GM12878 (cell line): ENCODE data around the gene ABCF3. TPM values are rescaled to one million over a fixed set of nuclear protein-coding genes. Genes with fewer than 3 reads are reported as not detected.

Experiments
- ATAC-seq: fragments of 200-7000 bp; cut with Tn5 transposase; 3 replicates; pipeline ENCODE4 v1.9.1; 2020; ENCODE audit warnings: mild to moderate bottlenecking, moderate library complexity
- BruUV-seq: library from RNA; stranded (reverse); fragments of 400-500 nt; replicated peaks from 2 replicates; lab custom pipeline; 2021; lab: Mats Ljungman, UMichigan
- CTCF ChIA-PET: fragments of 300-600 bp; sonication (Branson Sonifier 250); formaldehyde crosslinking; extraction: SDS; loops from one replicate; lab custom pipeline; 2021; ENCODE audit warnings: inconsistent platforms; lab: Yijun Ruan, JAX
- POLR2A ChIA-PET: fragments of 350-600 bp; formaldehyde crosslinking; extraction: SDS; loops from one replicate; lab custom pipeline; 2021; ENCODE audit warnings: inconsistent platforms; lab: Charles Lee
- RAD21 ChIA-PET: fragments of 300-600 bp; sonication (Branson Sonifier 250); formaldehyde crosslinking; loops from one replicate; lab custom pipeline; 2023; ENCODE audit warnings: antibody characterized with exemption; ENCODE audit not compliant: unreplicated experiment; lab: Charles Lee
- SMC1A ChIA-PET: fragments of 300-600 bp; sonication (Branson Sonifier 250); formaldehyde crosslinking; loops from one replicate; lab custom pipeline; 2023; ENCODE audit not compliant: unreplicated experiment, uncharacterized antibody; lab: Charles Lee
- DNase-seq: peaks from one replicate; pipeline ENCODE4 v3.0.0-alpha.2; 2011; ENCODE audit warnings: low read depth, low spot score
- FAIRE-seq: peaks from 3 replicates; lab custom pipeline; 2011; peaks lifted over from hg19 to GRCh38; lab: Jason Lieb, UNC
- H2AFZ ChIP-seq: 2 replicates; pipeline ENCODE4 v1.6.0; 2011; ENCODE audit warnings: low read depth, low read length, control low read depth; ENCODE audit not compliant: control insufficient read depth
- H3K27ac ChIP-seq: 2 replicates; pipeline ENCODE4 v1.5.1; 2011; ENCODE audit warnings: control low read depth; ENCODE audit not compliant: control insufficient read depth, insufficient read depth
- H3K27me3 ChIP-seq, 2 experiments: replicated peaks in 1 of 2; 2 replicates each; pipeline versions ENCODE4 v1.6.0 to v1.6.1; 2011; ENCODE audit warnings: low read length in 1 of 2; ENCODE audit not compliant: control insufficient read depth in 2 of 2, insufficient read depth in 2 of 2
- H3K36me3 ChIP-seq, 2 experiments: 2 replicates each; pipeline ENCODE4 v1.5.1; 2011; ENCODE audit warnings: low read length in 1 of 2; ENCODE audit not compliant: control insufficient read depth in 2 of 2, insufficient read depth in 2 of 2
- H3K4me1 ChIP-seq: 2 replicates; pipeline ENCODE4 v1.6.1; 2011; ENCODE audit warnings: mild to moderate bottlenecking, low read length, moderate library complexity, mixed read lengths; ENCODE audit not compliant: control insufficient read depth, insufficient read depth
- H3K4me2 ChIP-seq: 2 replicates; pipeline ENCODE4 v1.6.0; 2011; ENCODE audit warnings: control low read depth; ENCODE audit not compliant: control insufficient read depth, insufficient read depth
- H3K4me3 ChIP-seq: fragments of 200-600 bp; sonication (generic); 2 replicates; pipeline ENCODE4 v1.5.1; 2016
- H3K79me2 ChIP-seq: 2 replicates; pipeline ENCODE4 v1.6.0; 2011; ENCODE audit warnings: low read length; ENCODE audit not compliant: control insufficient read depth, insufficient read depth
- H3K9ac ChIP-seq: 2 replicates; pipeline ENCODE4 v1.8.0; 2011; ENCODE audit warnings: low read length, control low read depth, mixed read lengths; ENCODE audit not compliant: control insufficient read depth, insufficient read depth
- H3K9me3 ChIP-seq: replicated peaks from 3 replicates; pipeline ENCODE4 v1.5.1; 2011; ENCODE audit warnings: mild to moderate bottlenecking, low read length; ENCODE audit not compliant: control insufficient read depth, insufficient read depth
- H4K20me1 ChIP-seq: 2 replicates; pipeline ENCODE4 v1.6.0; 2011; ENCODE audit not compliant: control insufficient read depth, insufficient read depth
- ATF7 ChIP-seq: fragments of 450-650 bp; IDR thresholded peaks from 2 replicates; pipeline ENCODE4 v1.6.1; 2016; ENCODE audit warnings: low read depth, mild to moderate bottlenecking
- CBFB ChIP-seq: IDR thresholded peaks from 2 replicates; pipeline ENCODE4 v1.6.1; 2016; ENCODE audit warnings: antibody characterized with exemption, low read depth
- CHD4 ChIP-seq: fragments of 200-600 bp; sonication (generic); IDR thresholded peaks from 2 replicates; pipeline ENCODE4 v1.6.1; 2016; ENCODE audit warnings: mild to moderate bottlenecking
- ESRRA ChIP-seq: IDR thresholded peaks from 2 replicates; pipeline ENCODE4 v1.6.1; 2012; ENCODE audit warnings: mild to moderate bottlenecking, low read length, improper control_type of control experiment
- NFIC ChIP-seq: IDR thresholded peaks from 2 replicates; pipeline ENCODE4 v1.6.1; 2012; ENCODE audit warnings: low read depth, mild to moderate bottlenecking, inconsistent platforms, low read length, moderate library complexity
- RBBP5 ChIP-seq: fragments of 200-600 bp; sonication (generic); conservative IDR thresholded peaks from 2 replicates; pipeline ENCODE4 v1.6.1; 2016
- RFX5 ChIP-seq: IDR thresholded peaks from 2 replicates; pipeline ENCODE4 v1.6.1; 2011; ENCODE audit warnings: low read depth, low read length, improper control_type of control experiment
- STAT3 ChIP-seq: IDR thresholded peaks from 2 replicates; pipeline ENCODE4 v1.6.1; 2011; ENCODE audit warnings: low read depth, low read length, improper control_type of control experiment
- SUPT20H ChIP-seq: IDR thresholded peaks from 2 replicates; pipeline ENCODE4 v1.6.1; 2011; ENCODE audit warnings: low read depth, mild to moderate bottlenecking, low read length, moderate library complexity, borderline replicate concordance; ENCODE audit not compliant: control insufficient read depth
- WGBS: methylation state at CpG from one replicate; pipeline ENCODE4 v1.1.6; 2016; ENCODE audit warnings: low lambda C conversion rate; ENCODE audit not compliant: insufficient replicate concordance, insufficient coverage; ENCODE audit errors: missing lambda C conversion rate; 5-methylcytosine and 5-hydroxymethylcytosine counted together
- in situ Hi-C: fragments of 300-500 bp; cut with MboI; formaldehyde crosslinking; loops from 9 replicates; pipeline ENCODE4 v1.14.3; 2018; ENCODE audit warnings: mixed read lengths
- intact Hi-C: fragments of 100-400 bp; cut with micrococcal nuclease; formaldehyde crosslinking; loops from one replicate; pipeline ENCODE4 v1.14.2; 2022; ENCODE audit not compliant: unreplicated experiment
- polyA plus RNA-seq, 11 experiments: library from polyadenylated mRNA; depleted of rRNA in 4 of 11; unstranded in 6 of 11; stranded (reverse) in 5 of 11; fragments of >200 nt; fragmentation: Nextera tagmentation in 4 of 11; fragmentation: Illumina TruSeq in 1 of 11; extraction: Ambion mirVana in 4 of 11; extraction: Trizol in 1 of 11; gene quantifications; 1 replicate in 1 of 11; 2 replicates in 10 of 11; pipeline versions ENCODE4 v1.2.1 to v1.2.3, GENCODE V29; 2011 to 2016; ENCODE audit warnings: inconsistent platforms in 2 of 11, missing spikeins in 2 of 11, low read depth in 1 of 11
- total RNA-seq, 4 experiments: library from RNA; depleted of rRNA in 3 of 4; stranded (reverse); fragments of >200 nt in 3 of 4; fragmentation: Illumina TruSeq in 1 of 4; extraction: Trizol in 1 of 4; gene quantifications; 2 replicates each; pipeline versions ENCODE4 v1.2.1 to v1.2.3, GENCODE V29; 2013 to 2021
- TF ChIP-seq, protein P1 (sequence below): fragments of 450-650 bp; formaldehyde crosslinking; IDR thresholded peaks from 2 replicates; pipeline ENCODE4 v1.4.0; 2020; ENCODE audit warnings: mild to moderate bottlenecking, moderate library complexity
- TF ChIP-seq, protein P2 (sequence below): IDR thresholded peaks from 2 replicates; pipeline ENCODE4 v1.6.1; 2012; ENCODE audit warnings: low read depth, low read length, improper control_type of control experiment
- TF ChIP-seq, protein P3 (sequence below): fragments of 450-650 bp; IDR thresholded peaks from 2 replicates; pipeline ENCODE4 v1.6.1; 2016; ENCODE audit warnings: mild to moderate bottlenecking

Gene ABCF3
- total and polyA plus RNA-seq, 10 of the 15 experiments (the other 5 are each of a cell fraction or from before 2014, with no cell fraction given), result 6.1 to 71.3 (median 46.9) TPM

DNA sequence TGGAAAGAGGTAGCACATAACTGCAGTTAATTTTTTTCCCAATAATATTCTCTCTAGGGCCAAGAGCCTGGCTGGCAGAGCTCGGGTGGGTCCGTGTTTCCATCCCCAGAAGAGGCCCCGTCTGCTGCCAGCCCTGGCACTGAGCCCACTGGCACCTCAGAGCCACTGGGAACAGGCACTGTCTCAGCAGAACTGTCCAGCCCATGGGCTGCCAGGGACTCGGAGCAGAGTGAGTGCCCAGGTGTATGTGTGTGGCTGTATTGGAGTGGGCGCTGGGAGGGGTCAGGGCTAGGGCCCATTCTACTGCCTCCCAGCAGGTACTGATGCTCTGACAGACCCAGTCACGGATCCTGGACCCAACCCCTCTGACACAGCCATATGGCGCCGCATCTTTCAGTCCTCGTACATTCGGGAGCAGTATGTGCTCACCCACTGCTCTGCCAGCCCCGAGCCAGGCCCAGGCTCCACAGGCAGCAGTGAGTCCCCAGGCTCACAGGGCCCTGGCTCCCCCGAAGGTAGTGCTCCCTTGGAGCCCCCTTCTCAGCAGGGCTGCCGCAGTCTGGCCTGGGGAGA lies 52.3 kb downstream of the ABCF3 start:
- TF ChIP-seq SUPT20H (no peak), RFX5 (no peak), NFIC (no peak), RBBP5 (no peak), CHD4 (no peak), CBFB (no peak), STAT3 (no peak), ATF7 (no peak), ESRRA (no peak)
- TF ChIP-seq, protein P1, sequence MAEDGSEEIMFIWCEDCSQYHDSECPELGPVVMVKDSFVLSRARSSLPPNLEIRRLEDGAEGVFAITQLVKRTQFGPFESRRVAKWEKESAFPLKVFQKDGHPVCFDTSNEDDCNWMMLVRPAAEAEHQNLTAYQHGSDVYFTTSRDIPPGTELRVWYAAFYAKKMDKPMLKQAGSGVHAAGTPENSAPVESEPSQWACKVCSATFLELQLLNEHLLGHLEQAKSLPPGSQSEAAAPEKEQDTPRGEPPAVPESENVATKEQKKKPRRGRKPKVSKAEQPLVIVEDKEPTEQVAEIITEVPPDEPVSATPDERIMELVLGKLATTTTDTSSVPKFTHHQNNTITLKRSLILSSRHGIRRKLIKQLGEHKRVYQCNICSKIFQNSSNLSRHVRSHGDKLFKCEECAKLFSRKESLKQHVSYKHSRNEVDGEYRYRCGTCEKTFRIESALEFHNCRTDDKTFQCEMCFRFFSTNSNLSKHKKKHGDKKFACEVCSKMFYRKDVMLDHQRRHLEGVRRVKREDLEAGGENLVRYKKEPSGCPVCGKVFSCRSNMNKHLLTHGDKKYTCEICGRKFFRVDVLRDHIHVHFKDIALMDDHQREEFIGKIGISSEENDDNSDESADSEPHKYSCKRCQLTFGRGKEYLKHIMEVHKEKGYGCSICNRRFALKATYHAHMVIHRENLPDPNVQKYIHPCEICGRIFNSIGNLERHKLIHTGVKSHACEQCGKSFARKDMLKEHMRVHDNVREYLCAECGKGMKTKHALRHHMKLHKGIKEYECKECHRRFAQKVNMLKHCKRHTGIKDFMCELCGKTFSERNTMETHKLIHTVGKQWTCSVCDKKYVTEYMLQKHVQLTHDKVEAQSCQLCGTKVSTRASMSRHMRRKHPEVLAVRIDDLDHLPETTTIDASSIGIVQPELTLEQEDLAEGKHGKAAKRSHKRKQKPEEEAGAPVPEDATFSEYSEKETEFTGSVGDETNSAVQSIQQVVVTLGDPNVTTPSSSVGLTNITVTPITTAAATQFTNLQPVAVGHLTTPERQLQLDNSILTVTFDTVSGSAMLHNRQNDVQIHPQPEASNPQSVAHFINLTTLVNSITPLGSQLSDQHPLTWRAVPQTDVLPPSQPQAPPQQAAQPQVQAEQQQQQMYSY (CRISPR knock-in tag), result no peak
- TF ChIP-seq, protein P2, sequence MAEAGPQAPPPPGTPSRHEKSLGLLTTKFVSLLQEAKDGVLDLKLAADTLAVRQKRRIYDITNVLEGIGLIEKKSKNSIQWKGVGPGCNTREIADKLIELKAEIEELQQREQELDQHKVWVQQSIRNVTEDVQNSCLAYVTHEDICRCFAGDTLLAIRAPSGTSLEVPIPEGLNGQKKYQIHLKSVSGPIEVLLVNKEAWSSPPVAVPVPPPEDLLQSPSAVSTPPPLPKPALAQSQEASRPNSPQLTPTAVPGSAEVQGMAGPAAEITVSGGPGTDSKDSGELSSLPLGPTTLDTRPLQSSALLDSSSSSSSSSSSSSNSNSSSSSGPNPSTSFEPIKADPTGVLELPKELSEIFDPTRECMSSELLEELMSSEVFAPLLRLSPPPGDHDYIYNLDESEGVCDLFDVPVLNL, result no peak
- TF ChIP-seq, protein P3, sequence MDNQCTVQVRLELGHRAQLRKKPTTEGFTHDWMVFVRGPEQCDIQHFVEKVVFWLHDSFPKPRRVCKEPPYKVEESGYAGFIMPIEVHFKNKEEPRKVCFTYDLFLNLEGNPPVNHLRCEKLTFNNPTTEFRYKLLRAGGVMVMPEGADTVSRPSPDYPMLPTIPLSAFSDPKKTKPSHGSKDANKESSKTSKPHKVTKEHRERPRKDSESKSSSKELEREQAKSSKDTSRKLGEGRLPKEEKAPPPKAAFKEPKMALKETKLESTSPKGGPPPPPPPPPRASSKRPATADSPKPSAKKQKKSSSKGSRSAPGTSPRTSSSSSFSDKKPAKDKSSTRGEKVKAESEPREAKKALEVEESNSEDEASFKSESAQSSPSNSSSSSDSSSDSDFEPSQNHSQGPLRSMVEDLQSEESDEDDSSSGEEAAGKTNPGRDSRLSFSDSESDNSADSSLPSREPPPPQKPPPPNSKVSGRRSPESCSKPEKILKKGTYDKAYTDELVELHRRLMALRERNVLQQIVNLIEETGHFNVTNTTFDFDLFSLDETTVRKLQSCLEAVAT, result no peak
- intact Hi-C loops (no loop called here), in situ Hi-C loops (no loop called here)
- ChIA-PET RAD21 (interaction anchor here (1.1 to 1.6 kb wide), 2 partner anchors 11 to 15 kb away, joined by 4 to 6 read pairs; no protein-coding TSS in a partner anchor), CTCF (interaction anchor here (0.6 to 3.5 kb wide), 6 partner anchors 11 to 352 kb away, joined by 3 to 23 read pairs (median 4); no protein-coding TSS in a partner anchor), SMC1A (interaction anchor here (0.6 to 1.2 kb wide), 3 partner anchors 11 to 880 kb away, joined by 3 to 4 read pairs (median 3); no protein-coding TSS in a partner anchor), POLR2A (no interaction called here)
- Histone ChIP-seq H3K4me3 (no peak overlapping the region), H3K36me3 (peaks cover 9 to 12% of the 10 kb centered on the region in 2 experiments; a peak in 3 of 4 replicates), H3K9me3 (no peaks in the 10 kb centered on the region), H3K79me2 (no peaks in the 10 kb centered on the region), H2AFZ (no peak overlapping the region), H3K27ac (no peak overlapping the region), H3K4me2 (no peak overlapping the region), H3K27me3 (no peaks in the 10 kb centered on the region; a peak in 1 of 4 replicates), H3K4me1 (no peaks in the 10 kb centered on the region), H4K20me1 (no peaks in the 10 kb centered on the region), H3K9ac (no peak overlapping the region)
- ATAC-seq, result no peak
- FAIRE-seq, result no peak
- DNase-seq, result no peak
- no TSS peak for BruUV-seq
- 61% methylated on average over 13 of the region's 13 CpGs for WGBS
